ENCODE results near the gene IL17RD. TPM values are rescaled to one million over a fixed set of nuclear protein-coding genes. Genes with fewer than 3 reads are reported as not detected.

The IL17RD gene
- 0.27 TPM for total RNA-seq

DNA sequence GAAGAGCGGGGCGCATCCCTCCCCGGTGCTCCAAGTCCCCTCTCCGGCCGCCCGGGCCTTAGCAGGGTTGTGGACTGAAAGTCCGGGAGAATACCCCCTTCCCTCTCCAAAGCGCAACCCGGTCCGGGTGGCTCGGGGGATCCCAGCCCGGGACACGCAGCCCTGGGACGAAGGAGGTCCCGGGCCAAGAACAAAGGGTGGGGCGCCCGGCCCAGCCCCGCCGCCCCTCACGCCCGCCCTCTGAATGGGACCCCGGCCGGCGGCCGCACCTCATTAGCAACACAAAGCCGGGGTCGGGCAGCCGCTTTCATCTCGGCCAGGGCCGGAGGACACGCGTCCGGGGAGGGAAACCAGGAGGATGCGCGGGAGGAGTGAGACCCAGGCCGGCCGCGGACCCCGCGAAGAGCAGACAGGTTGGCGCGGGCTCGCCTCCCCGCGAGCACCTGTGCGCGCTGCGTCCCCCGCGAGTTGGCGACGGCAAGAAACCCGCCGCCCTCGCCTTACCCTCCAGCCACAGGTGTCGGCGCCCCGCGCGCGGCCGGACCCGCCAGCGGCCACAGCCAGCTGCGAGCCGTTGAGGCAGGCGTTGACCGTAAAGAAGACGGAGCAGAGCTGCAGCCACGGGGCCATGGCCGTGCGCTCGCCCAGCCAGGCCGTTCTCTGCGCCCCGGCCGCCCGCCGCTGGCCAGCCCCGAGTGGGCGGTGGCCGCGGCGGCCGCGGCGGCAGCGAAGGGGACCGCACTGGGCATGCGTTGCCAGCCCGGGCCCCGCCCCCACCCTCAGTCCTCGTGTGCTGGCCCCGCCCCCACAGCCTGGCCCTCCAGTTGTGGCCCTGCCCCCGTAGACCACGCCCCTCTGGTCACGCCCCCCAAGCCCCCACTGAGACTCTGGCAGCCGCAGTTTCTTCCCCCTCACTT, at the start of gene IL17RD:
Gene IL17RD (minus strand): TSS at position 697 of the 917 bp plus-strand sequence. CDS start 67 bp downstream, at position 630.
- peak in 2 of 3 donors; percentile 74 to 79 for DNase-seq (ENCODE audit: low read depth in 2 of 3, low spot score in 2 of 3)

DNA sequence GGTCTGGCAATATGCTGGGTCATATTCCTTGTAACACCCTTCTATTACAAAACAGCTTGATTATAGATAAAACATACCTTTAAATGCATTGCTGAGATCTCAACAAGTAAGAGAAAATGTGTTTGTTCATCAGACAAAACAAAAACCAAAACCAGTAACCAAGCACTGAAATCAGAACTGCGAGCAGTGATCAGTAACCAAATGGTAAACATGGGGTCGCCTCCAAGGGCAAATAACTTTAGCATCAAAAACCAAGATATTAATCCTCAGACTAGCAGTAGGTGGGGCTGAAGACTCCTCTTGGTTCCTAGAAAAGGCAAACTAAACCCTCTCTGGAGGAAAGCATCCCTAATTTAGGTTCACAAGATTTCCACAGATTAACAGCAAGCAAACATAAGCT, 41.3 kb upstream of the IL17RD start:
- no peak for DNase-seq (ENCODE audit: low read depth in 2 of 3, low spot score in 2 of 3)

DNA sequence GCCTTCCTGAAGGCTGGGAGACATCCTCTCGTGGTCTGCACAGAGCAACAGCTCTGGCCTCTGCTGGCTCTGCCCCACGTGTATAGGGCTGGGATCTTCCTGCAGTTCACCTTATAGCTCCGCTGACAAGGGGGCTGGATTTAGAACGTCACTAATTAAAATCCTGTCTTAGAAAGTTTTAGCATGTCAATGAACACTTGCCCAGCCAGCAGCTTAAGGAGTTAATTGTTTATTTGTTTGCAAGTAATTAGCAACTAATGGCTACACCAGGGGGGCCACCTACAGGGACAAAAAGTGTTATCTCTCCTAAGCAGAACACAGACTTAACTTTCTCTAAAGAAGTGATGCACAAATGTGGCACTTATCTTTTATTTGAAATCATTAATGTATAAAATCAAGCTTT, 34.7 kb upstream of the IL17RD start, which contains the start of gene HESX1:
Gene HESX1 (minus strand): TSS at position 84 of the 403 bp plus-strand sequence. CDS start 60 bp downstream, at position 24.
- no peak for DNase-seq (ENCODE audit: low read depth in 2 of 3, low spot score in 2 of 3)

DNA sequence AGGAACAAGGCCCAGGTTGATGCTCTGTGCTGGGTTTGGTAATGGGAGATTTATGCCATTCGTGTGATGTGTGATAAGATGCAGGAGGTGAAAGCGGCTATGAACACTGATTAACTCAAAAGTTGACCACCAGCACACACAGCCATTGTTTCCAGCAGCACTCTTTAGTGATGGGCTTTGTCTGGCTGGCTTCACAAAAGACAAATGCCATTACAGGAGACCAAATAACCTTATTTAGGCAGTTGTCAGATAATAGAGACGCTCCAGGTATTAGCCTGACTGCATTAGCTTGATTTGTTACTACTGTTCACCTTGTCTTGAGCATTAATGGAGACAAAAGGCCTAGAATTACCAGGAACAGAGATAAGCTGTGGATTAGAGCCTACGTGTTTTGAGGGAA, 29.5 kb upstream of the IL17RD start:
- DNase-seq (ENCODE audit: low read depth in 2 of 3, low spot score in 2 of 3) = no peak

DNA sequence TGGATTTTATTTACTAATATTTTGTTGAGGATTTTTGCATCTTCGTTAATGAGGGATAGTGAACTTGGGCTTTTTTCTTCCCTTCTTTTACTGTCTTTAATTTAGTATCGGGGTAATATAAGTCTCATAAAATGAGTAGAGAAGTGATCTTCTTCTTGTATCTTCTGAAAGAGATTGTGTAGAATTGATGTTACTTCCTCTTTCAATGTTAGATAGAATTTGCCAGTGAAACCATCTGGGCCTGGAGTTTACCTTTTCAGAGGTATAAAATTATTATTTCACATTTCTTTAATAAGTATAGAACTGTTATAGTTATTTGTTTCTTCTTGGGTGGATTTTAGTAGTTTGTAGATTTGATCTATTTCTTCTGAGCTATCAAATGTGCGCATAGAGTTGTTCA, 26.9 kb upstream of the IL17RD start:
- no peak for DNase-seq (ENCODE audit: low read depth in 2 of 3, low spot score in 2 of 3)

DNA sequence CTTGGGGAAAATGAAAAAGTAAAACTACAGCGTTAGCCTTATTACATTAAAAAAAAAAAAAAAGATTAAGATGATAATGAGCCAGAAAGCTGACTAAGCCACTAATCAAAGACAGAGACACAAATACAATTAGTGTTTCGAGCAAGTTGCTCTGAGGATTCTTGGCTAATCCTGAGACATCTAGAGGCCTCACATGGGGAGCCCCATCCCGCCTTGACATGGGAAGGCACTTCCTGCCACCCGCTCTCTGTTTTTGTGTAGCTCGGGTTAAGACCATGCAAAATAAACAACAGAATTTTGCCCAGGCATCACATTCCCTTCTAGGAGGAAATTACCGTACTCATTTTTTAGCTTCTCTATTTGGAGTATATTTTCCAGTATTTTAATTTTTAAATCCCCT, 19.4 kb upstream of the IL17RD start:
- no peak for DNase-seq (ENCODE audit: low read depth in 2 of 3, low spot score in 2 of 3)

DNA sequence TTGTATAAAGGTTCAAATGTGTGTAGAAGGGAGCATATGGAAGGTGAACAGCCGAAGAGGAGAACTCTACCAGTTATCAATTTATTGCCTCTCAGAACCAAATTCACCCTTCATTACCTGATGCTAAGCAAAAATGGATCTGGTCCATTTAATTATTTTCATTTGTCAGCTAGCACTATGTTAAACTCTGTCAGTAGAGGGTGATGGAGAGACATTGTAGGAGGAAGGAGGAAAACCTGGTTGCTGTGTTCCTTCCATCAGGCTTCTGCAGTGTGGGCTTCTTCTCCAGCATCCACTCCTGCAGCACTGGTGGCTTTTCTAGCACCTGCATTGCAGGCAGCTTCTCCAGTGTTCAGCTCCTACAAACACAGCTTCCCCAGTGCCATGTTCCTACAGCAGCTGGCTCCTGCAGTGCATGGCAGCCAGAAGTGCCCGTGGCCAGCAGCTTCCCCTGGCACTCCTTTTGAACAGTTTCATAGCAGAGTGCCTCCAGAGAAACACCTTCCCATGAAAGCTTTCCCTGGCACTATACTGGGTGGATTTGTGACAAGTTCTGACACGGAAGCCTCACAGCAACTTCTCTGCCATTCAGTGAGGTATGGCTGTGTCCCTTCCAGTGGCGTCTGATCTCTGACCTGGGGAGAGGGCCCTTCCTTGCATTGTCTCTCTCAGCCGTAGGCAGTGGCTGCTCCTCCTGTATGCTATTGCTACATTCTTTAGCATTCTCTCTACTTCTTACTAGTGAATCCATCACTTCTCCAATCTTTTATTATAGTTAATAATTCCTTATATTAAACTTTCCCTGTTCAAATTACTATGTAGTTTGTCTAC, 14.6 kb upstream of the IL17RD start:
- DNase-seq (ENCODE audit: low read depth in 2 of 3, low spot score in 2 of 3) = peak in 2 of 3 donors; percentile 24 to 60

DNA sequence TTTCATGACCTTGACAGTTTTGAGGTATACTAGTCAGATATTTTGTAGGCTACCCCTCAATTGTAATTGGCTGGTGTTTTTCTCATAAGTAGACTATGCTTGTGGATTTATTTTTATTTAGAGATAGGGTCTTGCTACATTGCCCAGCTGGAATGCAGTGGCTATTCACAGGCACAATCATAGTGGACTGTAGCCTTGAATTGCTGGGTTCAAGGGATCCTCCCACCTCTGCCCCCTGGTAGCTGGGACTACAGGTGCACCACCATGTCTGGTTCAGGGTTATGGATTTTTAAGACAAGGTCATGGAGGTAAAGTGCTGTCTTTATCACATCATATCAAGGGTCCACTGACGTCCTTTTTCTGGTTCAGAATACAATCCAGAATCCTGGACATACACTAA, 10.9 kb upstream of the IL17RD start:
- no peak for DNase-seq (ENCODE audit: low read depth in 2 of 3, low spot score in 2 of 3)

DNA sequence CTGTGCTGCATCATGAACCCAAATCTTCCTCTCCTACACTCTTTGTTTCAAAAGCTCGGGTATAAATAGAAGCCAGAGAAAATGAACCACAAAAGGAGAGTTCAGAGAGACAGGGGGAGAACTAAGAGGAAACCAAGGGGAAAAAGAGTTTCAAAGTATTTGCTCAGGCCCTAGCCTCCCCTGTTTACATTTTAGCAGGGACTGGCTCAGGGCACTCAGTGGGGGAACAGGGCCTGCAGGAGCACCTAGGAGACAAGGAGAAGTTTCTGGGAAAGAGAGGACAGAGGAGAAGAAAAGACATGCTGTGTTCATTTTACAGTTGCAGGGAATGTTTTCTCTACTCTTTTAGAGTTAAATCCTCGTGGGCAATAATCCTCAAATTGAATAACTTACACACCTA, 8.5 kb upstream of the IL17RD start:
- no peak for DNase-seq (ENCODE audit: low read depth in 2 of 3, low spot score in 2 of 3)

DNA sequence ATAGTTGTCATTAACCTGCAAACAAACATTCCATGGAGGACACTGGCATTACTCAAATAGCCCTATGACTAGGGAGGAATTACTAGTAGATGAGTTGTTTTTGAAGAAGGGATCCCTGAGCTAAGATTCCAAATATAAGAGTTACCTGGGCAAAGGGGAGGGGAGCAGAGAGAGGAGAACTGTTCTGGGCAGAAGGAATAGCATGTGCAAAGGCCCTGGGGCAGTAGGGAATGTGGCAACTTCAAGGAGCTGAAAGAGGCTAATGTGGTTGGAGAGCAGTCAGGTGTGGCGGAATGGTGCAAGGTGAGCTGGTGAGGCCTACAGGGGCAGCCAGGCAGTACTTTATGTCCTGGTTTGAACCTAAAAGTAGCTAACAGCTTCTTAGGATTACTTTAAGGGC, 5.8 kb upstream of the IL17RD start:
- DNase-seq (ENCODE audit: low read depth in 2 of 3, low spot score in 2 of 3) = no peak

DNA sequence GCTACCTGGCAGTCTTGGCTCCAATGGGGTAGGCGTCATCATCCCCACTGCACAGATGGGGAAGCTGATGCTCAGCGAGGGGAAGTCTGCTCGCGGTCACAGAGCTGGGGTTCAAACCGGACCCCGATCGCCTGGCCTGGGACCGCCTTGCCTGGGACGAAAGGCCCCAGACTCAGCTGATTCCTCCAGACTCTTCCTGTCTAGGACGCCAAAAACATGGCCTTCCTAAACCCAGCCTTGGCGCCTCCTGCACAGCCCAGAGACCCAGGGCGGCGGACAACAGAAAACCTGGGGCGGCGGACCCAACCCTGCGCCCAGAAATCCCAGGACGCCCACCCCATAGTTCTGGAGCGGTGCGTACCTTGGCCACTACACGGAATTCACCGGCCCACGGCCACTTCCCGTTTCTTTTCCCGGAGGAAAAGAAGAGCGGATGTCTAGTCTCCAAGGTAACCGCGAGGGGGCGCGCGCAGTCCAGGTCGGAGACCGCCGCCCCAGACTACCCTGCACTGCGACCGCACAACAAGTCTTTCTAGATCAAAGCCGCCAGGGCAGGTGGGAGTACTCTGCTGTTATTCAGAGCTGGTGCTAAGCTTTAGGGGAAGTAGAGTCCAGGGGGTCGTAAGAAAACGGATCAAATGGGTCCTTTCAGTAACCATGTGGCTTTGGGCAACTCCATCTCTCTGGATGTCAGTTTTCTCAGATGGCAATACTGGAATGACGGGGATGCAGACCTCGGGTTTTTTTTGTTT, 4.9 kb upstream of the IL17RD start:
- peak; percentile 26 to 76 (median 75) for DNase-seq (ENCODE audit: low read depth in 2 of 3, low spot score in 2 of 3)

DNA sequence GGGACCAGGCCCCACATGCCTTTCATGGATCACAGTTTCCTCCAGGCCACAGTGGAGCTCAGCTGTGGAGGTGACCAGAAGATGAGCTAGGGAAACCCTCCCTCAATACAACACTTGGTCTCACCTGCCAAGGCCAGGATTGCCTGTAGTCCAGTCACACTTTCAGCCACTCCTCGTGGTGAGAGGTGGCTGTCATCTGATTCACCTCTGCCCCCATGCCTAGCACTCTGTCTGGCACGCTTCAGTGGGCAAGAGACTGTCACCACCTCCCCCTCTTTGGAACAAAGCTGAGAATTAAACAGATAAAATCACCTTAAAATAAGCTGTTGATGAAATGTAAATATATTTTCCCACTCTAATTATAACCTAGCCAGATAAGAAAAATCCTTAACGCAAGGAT, 4.0 kb upstream of the IL17RD start:
- no peak for DNase-seq (ENCODE audit: low read depth in 2 of 3, low spot score in 2 of 3)

DNA sequence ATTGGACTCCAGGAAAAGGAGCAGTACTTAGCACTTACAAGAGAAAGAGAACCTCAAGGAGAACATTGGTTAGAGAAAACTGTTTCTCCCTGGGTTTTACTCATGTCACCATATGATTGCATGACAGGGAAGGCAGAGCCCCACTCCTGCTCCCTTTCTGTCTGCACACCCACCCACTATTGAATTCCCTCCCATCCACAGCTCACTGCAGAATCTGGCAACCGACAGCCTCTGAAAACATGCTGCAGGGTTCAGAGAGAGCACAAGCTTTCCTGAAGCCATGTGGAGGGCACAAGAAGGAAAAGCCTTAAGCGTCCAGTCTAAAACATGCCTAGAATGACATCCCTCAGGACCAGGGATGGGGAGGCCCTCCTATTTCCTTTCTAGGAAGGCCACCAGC, 3.0 kb upstream of the IL17RD start:
- no peak for DNase-seq (ENCODE audit: low read depth in 2 of 3, low spot score in 2 of 3)

DNA sequence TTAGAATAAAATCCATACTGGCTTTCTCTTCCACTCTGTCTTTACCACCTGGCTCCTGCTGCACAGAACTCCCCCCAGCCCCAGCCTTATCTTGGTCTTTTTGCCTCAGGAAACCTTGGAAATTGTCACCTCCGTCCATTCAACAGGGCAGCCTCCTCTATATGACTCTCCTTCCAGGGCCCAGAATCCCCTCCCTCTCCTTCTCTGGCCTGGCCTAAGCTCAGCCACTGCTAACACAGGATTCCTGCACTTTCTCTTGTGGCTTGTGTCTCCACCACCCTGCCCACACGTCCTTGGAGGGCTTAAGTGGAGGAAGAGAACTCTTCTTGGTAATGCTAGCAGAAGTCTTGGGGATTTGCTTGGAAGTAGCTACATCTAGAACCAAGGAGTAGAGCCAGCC, 1.5 kb upstream of the IL17RD start:
- DNase-seq (ENCODE audit: low read depth in 2 of 3, low spot score in 2 of 3) = no peak

DNA sequence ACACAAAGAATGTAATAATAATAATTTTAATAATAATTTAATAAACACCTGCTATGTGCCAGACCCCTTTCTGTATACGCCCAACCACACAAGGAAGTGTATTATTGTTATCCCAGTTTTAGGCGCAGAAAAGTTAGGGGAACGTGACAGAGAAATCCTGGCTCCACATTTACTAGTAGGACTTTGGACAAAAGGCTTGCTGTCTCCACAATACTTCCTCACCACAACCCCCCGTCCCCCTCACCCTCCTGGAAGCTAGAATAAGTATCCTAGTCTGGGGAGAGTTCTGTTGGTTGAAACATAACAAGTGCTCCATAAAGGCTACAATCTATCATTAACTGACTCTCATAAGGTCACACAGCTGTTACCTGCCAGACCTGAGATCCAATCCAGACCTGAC, 488 bp upstream of the IL17RD start:
- DNase-seq (ENCODE audit: low read depth in 2 of 3, low spot score in 2 of 3) = no peak

DNA sequence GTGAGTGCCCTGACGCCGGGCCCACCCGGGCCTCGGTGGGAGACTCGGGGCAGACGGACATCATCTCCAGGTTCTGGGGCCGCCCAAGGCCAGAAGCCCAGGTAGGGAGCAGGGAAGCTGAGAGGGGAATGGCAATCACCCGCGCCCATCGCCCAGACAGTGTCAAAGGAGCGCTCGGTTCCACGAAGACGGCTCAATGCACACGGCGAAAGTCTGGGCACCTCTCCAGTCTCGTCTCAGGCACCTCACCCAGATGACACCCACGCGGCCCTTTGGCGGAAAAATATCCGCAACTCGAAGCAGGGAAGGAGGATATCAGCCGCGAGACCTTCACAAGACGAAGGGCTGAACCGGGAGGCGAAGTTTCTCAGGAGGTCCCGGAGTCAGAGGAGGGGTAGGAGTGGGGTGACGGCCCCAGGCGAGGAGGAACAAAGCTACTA, 916 bp downstream of the IL17RD start:
- DNase-seq (ENCODE audit: low read depth in 2 of 3, low spot score in 2 of 3) = peak in 1 of 3 donors; percentile 29

DNA sequence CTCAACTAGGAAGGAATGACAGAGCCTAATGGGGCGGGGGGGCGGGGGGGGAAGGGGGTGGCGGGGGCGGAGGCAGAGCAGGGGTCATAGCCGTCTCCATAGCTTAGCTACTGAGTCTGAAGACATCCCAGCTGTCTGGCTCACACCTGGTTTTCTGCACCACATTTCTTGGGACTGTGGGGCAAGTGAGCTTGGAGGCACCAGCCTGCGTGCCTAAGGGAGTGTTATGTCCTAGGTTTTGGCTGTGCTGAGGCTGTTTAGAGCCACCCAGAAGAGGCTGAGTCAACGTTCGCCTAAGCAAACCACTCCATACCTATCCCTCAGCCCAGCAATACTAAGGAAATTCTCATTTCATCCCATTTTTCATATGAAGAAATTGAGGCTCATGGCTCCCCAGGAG, 1.4 kb downstream of the IL17RD start:
- DNase-seq (ENCODE audit: low read depth in 2 of 3, low spot score in 2 of 3) = no peak

DNA sequence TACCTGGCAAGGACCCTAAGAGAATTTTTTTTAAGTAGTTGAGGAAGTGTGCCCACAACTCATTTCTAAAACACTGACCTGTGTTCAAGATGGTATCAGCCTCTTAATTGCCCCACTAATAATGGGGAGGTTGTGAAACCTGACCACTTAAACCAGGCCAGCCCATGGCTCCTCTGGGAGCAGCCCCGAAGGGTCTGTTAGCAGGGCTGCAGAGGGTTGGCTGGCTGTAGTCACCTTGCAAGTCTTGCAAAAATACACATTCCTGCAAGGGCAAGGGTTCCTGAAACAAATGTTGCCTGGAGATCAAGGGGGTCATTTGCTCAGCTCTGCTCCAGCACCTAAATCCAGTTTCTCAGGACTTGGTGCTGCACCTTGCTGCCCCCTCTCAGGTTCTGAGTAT, 3.2 kb downstream of the IL17RD start:
- no peak for DNase-seq (ENCODE audit: low read depth in 2 of 3, low spot score in 2 of 3)

DNA sequence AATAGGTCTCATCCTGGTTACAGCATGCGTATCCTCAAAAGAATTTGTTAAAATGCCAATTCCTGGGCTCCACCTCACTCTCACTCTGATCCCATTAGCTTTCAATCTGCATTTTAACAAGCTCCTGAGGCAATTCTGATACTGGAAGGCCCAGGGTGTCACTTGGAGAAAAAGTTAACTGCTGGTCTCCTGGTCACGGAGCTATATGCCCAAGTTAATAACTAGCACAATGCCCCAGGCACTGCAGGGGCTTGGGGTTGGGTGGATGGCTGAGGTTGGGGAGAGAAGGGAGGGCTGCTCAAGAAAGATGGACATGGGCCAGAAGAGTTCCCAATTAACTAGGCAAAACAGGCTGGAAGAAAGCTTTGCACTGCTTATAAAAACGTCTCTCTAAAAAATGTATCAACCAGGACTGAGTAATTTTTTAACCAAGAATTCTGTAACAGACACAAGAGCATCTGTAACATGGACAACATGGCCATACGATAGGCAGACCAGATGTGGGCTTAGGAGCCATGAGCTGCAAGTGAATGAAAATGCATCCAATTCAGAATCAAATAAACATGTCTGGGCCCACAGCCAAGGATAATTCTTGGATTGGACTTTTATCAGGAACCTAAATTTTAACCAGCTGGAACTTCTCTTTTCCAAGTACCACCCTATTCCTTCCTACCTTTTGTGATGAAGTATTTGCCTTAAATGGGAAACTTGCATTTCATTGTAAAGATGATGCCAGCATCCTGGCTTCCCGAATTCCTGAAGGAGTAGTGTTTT, 4.2 kb downstream of the IL17RD start:
- no peak for DNase-seq (ENCODE audit: low read depth in 2 of 3, low spot score in 2 of 3)
